IMR-90 (cell line): ENCODE results near the gene ANGPTL4.
"Not testable (repeated sequence)": the region's sequence is repeated elsewhere in the genome, so short reads cannot be mapped to it uniquely, and the experiment has no call there.

Experiments used
- FOS ChIP-seq: fragments of 150-350 bp; IDR thresholded peaks from 2 replicates; pipeline ENCODE4 v1.6.1; 2016; ENCODE audit warnings: low read depth, low read length
- MAFK ChIP-seq: IDR thresholded peaks from 2 replicates; pipeline ENCODE4 v1.6.1; 2012; ENCODE audit warnings: low read depth, low read length, improper control_type of control experiment
- POLR2A ChIP-seq: IDR thresholded peaks from 2 replicates; pipeline ENCODE4 v1.6.1; 2012; ENCODE audit warnings: mild to moderate bottlenecking, low read depth, low read length
- RAD21 ChIP-seq: IDR thresholded peaks from 2 replicates; pipeline ENCODE4 v1.6.1; 2012; ENCODE audit warnings: low read length, improper control_type of control experiment
- RFX5 ChIP-seq: IDR thresholded peaks from 2 replicates; pipeline ENCODE4 v1.8.0; 2012; ENCODE audit warnings: low read depth, mild to moderate bottlenecking, low read length, moderate library complexity
- USF2 ChIP-seq: fragments of 150-350 bp; IDR thresholded peaks from 2 replicates; pipeline ENCODE4 v1.6.1; 2017; ENCODE audit warnings: mild to moderate bottlenecking, antibody characterized with exemption, low read length, low read depth
- TF ChIP-seq, protein P1 (sequence below): conservative IDR thresholded peaks from 2 replicates; pipeline ENCODE4 v1.5.1; 2012; ENCODE audit warnings: mild to moderate bottlenecking, low read depth, low read length, improper control_type of control experiment

GRCh38 chr19:8386419-8386818, 22.5 kb downstream of the ANGPTL4 start:
- TF ChIP-seq, protein P1, sequence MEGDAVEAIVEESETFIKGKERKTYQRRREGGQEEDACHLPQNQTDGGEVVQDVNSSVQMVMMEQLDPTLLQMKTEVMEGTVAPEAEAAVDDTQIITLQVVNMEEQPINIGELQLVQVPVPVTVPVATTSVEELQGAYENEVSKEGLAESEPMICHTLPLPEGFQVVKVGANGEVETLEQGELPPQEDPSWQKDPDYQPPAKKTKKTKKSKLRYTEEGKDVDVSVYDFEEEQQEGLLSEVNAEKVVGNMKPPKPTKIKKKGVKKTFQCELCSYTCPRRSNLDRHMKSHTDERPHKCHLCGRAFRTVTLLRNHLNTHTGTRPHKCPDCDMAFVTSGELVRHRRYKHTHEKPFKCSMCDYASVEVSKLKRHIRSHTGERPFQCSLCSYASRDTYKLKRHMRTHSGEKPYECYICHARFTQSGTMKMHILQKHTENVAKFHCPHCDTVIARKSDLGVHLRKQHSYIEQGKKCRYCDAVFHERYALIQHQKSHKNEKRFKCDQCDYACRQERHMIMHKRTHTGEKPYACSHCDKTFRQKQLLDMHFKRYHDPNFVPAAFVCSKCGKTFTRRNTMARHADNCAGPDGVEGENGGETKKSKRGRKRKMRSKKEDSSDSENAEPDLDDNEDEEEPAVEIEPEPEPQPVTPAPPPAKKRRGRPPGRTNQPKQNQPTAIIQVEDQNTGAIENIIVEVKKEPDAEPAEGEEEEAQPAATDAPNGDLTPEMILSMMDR, result not testable (repeated sequence)
- not testable (repeated sequence) for TF ChIP-seq USF2, FOS, RFX5, POLR2A, RAD21, MAFK
